Ishikawa (cell line): ENCODE measurements around the gene GTF2I.

ENCODE experiments used
- CEBPB ChIP-seq: IDR thresholded peaks from 2 replicates; pipeline ENCODE4 v1.6.1; 2012
- CREB1 ChIP-seq: IDR thresholded peaks from 2 replicates; pipeline ENCODE4 v1.6.1; 2012; ENCODE audit warnings: low read depth
- EGR1 ChIP-seq: IDR thresholded peaks from 2 replicates; pipeline ENCODE4 v1.6.1; 2012
- EP300 ChIP-seq: IDR thresholded peaks from 2 replicates; pipeline ENCODE4 v1.6.1; 2012; ENCODE audit warnings: borderline replicate concordance
- FOXM1 ChIP-seq: IDR thresholded peaks from 2 replicates; pipeline ENCODE4 v1.6.1; 2012; ENCODE audit warnings: low read depth, borderline replicate concordance
- MAX ChIP-seq: IDR thresholded peaks from 2 replicates; pipeline ENCODE4 v1.6.1; 2012
- NFIC ChIP-seq: IDR thresholded peaks from 2 replicates; pipeline ENCODE4 v1.6.1; 2012
- RAD21 ChIP-seq: IDR thresholded peaks from 2 replicates; pipeline ENCODE4 v1.6.1; 2012; ENCODE audit warnings: low read depth
- TAF1 ChIP-seq: IDR thresholded peaks from 2 replicates; pipeline ENCODE4 v1.6.1; 2012; ENCODE audit warnings: low read depth, mild to moderate bottlenecking
- TCF12 ChIP-seq: IDR thresholded peaks from 2 replicates; pipeline ENCODE4 v1.6.1; 2012; ENCODE audit warnings: low read depth
- TEAD4 ChIP-seq: IDR thresholded peaks from 2 replicates; pipeline ENCODE4 v1.6.1; 2012
- USF1 ChIP-seq: IDR thresholded peaks from 2 replicates; pipeline ENCODE4 v1.6.1; 2012
- YY1 ChIP-seq: IDR thresholded peaks from 2 replicates; pipeline ENCODE4 v1.6.1; 2012; ENCODE audit warnings: low read depth
- ZBTB7A ChIP-seq: IDR thresholded peaks from 2 replicates; pipeline ENCODE4 v1.6.1; 2012; ENCODE audit warnings: low read depth
- TF ChIP-seq, protein P1 (sequence below): IDR thresholded peaks from 2 replicates; pipeline ENCODE4 v1.6.1; 2012; ENCODE audit warnings: low read depth, mild to moderate bottlenecking

The GTF2I gene

GRCh38 chr7:74713567-74713966, 56.0 kb downstream of the GTF2I start:
- TF ChIP-seq USF1, result no peak
- TF ChIP-seq YY1, result no peak
- TF ChIP-seq RAD21, result no peak
- no peak for TF ChIP-seq TEAD4
- no peak for TF ChIP-seq ZBTB7A
- no peak for TF ChIP-seq TAF1
- TF ChIP-seq, protein P1, sequence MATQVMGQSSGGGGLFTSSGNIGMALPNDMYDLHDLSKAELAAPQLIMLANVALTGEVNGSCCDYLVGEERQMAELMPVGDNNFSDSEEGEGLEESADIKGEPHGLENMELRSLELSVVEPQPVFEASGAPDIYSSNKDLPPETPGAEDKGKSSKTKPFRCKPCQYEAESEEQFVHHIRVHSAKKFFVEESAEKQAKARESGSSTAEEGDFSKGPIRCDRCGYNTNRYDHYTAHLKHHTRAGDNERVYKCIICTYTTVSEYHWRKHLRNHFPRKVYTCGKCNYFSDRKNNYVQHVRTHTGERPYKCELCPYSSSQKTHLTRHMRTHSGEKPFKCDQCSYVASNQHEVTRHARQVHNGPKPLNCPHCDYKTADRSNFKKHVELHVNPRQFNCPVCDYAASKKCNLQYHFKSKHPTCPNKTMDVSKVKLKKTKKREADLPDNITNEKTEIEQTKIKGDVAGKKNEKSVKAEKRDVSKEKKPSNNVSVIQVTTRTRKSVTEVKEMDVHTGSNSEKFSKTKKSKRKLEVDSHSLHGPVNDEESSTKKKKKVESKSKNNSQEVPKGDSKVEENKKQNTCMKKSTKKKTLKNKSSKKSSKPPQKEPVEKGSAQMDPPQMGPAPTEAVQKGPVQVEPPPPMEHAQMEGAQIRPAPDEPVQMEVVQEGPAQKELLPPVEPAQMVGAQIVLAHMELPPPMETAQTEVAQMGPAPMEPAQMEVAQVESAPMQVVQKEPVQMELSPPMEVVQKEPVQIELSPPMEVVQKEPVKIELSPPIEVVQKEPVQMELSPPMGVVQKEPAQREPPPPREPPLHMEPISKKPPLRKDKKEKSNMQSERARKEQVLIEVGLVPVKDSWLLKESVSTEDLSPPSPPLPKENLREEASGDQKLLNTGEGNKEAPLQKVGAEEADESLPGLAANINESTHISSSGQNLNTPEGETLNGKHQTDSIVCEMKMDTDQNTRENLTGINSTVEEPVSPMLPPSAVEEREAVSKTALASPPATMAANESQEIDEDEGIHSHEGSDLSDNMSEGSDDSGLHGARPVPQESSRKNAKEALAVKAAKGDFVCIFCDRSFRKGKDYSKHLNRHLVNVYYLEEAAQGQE, result no peak
- TF ChIP-seq MAX, result no peak
- TF ChIP-seq CEBPB, result no peak
- TF ChIP-seq CREB1, result no peak
- no peak for TF ChIP-seq NFIC
- TF ChIP-seq FOXM1, result no peak
- no peak for TF ChIP-seq EGR1
- no peak for TF ChIP-seq EP300
- no peak for TF ChIP-seq TCF12

GRCh38 chr7:74717889-74718288, 60.4 kb downstream of the GTF2I start:
- TF ChIP-seq TEAD4 (no peak), YY1 (no peak), RAD21 (no peak), TCF12 (no peak), EP300 (no peak), NFIC (no peak), FOXM1 (no peak), TAF1 (no peak), CEBPB (no peak), CREB1 (no peak), EGR1 (no peak), MAX (no peak), ZBTB7A (no peak), USF1 (no peak)
- TF ChIP-seq, protein P1, result no peak

DNA sequence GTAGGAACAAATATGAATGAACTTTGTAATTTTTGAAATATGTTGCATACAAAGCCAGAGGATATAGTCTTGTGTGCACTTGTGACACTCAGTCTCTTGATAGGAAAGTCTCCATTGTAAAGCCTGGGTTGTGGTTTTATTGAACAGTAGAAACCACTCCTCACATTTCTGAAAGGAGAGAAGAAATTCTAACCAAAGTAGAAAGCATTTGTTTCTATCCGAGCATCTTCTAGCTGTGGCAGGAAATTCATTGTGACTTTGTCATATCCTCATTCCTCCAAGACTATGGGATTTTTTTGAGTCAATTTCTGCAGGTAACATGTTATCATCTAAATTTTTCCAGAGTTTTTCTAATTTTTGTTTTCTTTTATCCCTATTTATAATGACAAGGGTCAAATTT, 60.8 kb downstream of the GTF2I start:
- TF ChIP-seq EP300 (no peak), TCF12 (no peak), TEAD4 (no peak), YY1 (no peak), RAD21 (no peak), USF1 (no peak), CEBPB (no peak), TAF1 (no peak), ZBTB7A (no peak)
- TF ChIP-seq, protein P1, result no peak

DNA sequence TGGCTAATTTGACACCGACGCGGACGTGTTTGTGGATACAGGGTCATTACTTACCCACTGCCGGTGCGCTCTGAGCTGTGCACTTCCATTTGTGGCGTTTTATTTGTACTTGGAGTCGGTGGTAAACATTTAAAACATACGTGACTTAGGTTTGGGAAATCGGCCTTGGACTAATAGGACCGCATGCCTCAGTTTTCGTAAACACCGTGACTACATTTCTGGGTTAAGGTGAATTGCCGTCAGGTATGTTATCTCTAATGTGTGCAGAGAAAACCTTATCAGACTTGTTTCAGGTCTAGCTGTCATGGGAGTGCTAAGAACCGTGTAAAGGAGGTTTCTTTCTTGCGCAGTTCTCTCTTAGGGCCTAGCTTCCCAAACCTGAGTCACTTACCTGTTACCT, 64.6 kb downstream of the GTF2I start:
- TF ChIP-seq CEBPB (no peak), FOXM1 (no peak), NFIC (no peak), TAF1 (no peak), ZBTB7A (no peak), CREB1 (no peak), USF1 (no peak), TCF12 (no peak), RAD21 (no peak), YY1 (no peak)
